Ovary (tissue), 3 donors: ENCODE data around the gene WDR26.

Source experiments
- EP300 ChIP-seq: sonication (generic); formaldehyde crosslinking; IDR thresholded peaks from one replicate; pipeline ENCODE4 v1.6.1; 2017; ENCODE audit warnings: antibody characterized with exemption
- TF ChIP-seq, protein P1 (sequence below), 3 donors: fragments of 450-650 bp in 2 of 3; fragments of 200-600 bp in 1 of 3; IDR thresholded peaks; one replicate each; pipeline versions ENCODE4 v1.5.1 to v1.8.0; 2016 to 2022; ENCODE audit warnings: antibody characterized with exemption in 3 of 3, mild to moderate bottlenecking in 1 of 3
- donor health status: DM: no; HTN: no; CAD: no.

- TF ChIP-seq, protein P1, sequence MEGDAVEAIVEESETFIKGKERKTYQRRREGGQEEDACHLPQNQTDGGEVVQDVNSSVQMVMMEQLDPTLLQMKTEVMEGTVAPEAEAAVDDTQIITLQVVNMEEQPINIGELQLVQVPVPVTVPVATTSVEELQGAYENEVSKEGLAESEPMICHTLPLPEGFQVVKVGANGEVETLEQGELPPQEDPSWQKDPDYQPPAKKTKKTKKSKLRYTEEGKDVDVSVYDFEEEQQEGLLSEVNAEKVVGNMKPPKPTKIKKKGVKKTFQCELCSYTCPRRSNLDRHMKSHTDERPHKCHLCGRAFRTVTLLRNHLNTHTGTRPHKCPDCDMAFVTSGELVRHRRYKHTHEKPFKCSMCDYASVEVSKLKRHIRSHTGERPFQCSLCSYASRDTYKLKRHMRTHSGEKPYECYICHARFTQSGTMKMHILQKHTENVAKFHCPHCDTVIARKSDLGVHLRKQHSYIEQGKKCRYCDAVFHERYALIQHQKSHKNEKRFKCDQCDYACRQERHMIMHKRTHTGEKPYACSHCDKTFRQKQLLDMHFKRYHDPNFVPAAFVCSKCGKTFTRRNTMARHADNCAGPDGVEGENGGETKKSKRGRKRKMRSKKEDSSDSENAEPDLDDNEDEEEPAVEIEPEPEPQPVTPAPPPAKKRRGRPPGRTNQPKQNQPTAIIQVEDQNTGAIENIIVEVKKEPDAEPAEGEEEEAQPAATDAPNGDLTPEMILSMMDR (IDR thresholded peaks at IDR 0.05), result no peak
- TF ChIP-seq EP300, result no peak
Observed at GRCh38 chr1:224377676-224378006, 57.0 kb downstream of the WDR26 start.
